GM12872 (cell line): ENCODE results near the gene TFIP11.

Source experiments
- CTCF ChIP-seq: IDR thresholded peaks from 3 replicates; pipeline ENCODE4 v1.5.1; 2011; ENCODE audit warnings: low read depth, mild to moderate bottlenecking, low read length, moderate library complexity; ENCODE audit not compliant: insufficient read depth

TFIP11 gene

GRCh38 chr22:26529345-26529744 is 17.1 kb upstream of the TFIP11 start:
- no peak for TF ChIP-seq CTCF

- no peak for TF ChIP-seq CTCF
These were observed 15.5 kb upstream of the TFIP11 start for GRCh38 chr22:26527574-26528465.

- TF ChIP-seq CTCF = no peak
These were observed 14.9 kb upstream of the TFIP11 start for GRCh38 chr22:26527167-26527566.

- no peak for TF ChIP-seq CTCF
These were observed 13.8 kb upstream of the TFIP11 start for GRCh38 chr22:26525946-26526564.

GRCh38 chr22:26524870-26525269 is 12.6 kb upstream of the TFIP11 start:
- TF ChIP-seq CTCF = no peak

GRCh38 chr22:26522592-26522991 is 10.3 kb upstream of the TFIP11 start:
- TF ChIP-seq CTCF = no peak

- no peak for TF ChIP-seq CTCF
These were observed 9.7 kb upstream of the TFIP11 start for GRCh38 chr22:26522012-26522411.
